ENCODE measurements around the gene SGIP1.
"Not testable (repeated sequence)": the region's sequence is repeated elsewhere in the genome, so short reads cannot be mapped to it uniquely, and the experiment has no call there.

Gene SGIP1

GRCh38 chr1:66791621-66792610 is 258.0 kb downstream of the SGIP1 start:
- Histone ChIP-seq H3K4me1 (ENCODE audit: low read depth, poor library complexity, severe bottlenecking) (peaks cover 15% of the 10 kb centered on the region), H3K4me2 (no peak overlapping the region), H3K4me3 (IDR thresholded peaks at IDR 0.05; ENCODE audit: insufficient read depth, low read depth, low read length) (no peak overlapping the region), H3K79me2 (ENCODE audit: insufficient read depth, low read depth) (no peaks in the 10 kb centered on the region), H2AFZ (ENCODE audit: low read depth) (no peak overlapping the region), H4K20me1 (ENCODE audit: insufficient read depth) (no peaks in the 10 kb centered on the region), H3K27ac (no peak overlapping the region), H3K36me3 (ENCODE audit: insufficient read depth) (no peaks in the 10 kb centered on the region), H3K27me3 (ENCODE audit: insufficient read depth, low read depth) (no peaks in the 10 kb centered on the region), H3K9ac (no peak overlapping the region)
- no peak for TF ChIP-seq CTCF (conservative IDR thresholded peaks at IDR 0.05; ENCODE audit: low read depth, low read length)

DNA sequence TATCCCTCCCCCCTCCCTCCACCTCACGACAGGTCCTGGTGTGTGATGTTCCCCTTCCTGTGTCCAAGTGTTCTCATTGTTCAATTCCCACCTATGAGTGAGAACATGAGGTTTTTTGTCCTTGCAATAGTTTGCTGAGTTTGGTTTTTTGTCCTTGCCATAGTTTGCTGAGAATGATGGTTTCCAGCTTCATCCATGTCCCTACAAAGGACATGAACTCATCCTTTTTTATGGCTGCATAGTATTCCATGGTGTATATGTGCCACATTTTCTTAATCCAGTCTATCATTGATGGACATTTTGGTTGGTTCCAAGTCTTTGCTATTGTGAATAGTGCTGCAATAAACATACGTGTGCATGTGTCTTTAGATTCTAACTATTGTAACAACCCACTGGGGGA is 261.9 kb downstream of the SGIP1 start:
- not testable (repeated sequence) for H2AFZ ChIP-seq (ENCODE audit: low read depth); H3K79me2 ChIP-seq (ENCODE audit: insufficient read depth, low read depth); H3K36me3 ChIP-seq (ENCODE audit: insufficient read depth); H3K4me2 ChIP-seq; H3K4me3 ChIP-seq (IDR thresholded peaks at IDR 0.05; ENCODE audit: insufficient read depth, low read depth, low read length); H4K20me1 ChIP-seq (ENCODE audit: insufficient read depth); H3K4me1 ChIP-seq (ENCODE audit: low read depth, poor library complexity, severe bottlenecking); H3K27me3 ChIP-seq (ENCODE audit: insufficient read depth, low read depth); H3K9ac ChIP-seq; H3K27ac ChIP-seq
